Hepatocyte (in vitro differentiated cells): Measurements from ENCODE around the gene SLX4IP.

Experiments used
- EZH2 ChIP-seq: fragments of 200-600 bp; sonication (generic); IDR thresholded peaks from 2 replicates; pipeline ENCODE4 v1.6.1; 2016; ENCODE audit warnings: antibody characterized with exemption, mild to moderate bottlenecking, borderline replicate concordance
- TF ChIP-seq, protein P1 (sequence below): fragments of 200-600 bp; sonication (generic); IDR thresholded peaks from 2 replicates; pipeline ENCODE4 v1.5.1; 2016; ENCODE audit warnings: antibody characterized with exemption, mild to moderate bottlenecking; ENCODE audit not compliant: poor library complexity

DNA sequence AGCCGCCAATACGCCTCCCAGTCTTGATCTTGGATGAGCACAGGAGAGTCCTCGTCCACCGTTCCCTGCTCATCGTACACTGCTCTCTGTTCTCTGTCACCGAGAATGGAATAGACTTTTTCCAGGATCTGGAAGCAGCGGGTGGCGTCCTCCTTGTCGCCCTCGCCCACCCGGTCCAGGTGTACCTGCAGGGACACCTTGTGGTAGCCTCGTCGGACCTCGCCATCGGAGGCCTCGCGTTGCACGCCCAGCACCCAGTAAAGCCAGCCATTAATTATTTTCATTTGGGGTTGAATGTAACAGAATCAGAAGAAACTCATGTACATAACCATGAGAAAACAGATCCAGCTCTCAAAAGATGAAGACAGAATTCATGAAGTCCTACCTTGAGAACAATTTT is 178.8 kb downstream of the SLX4IP start:
- TF ChIP-seq, protein P1, sequence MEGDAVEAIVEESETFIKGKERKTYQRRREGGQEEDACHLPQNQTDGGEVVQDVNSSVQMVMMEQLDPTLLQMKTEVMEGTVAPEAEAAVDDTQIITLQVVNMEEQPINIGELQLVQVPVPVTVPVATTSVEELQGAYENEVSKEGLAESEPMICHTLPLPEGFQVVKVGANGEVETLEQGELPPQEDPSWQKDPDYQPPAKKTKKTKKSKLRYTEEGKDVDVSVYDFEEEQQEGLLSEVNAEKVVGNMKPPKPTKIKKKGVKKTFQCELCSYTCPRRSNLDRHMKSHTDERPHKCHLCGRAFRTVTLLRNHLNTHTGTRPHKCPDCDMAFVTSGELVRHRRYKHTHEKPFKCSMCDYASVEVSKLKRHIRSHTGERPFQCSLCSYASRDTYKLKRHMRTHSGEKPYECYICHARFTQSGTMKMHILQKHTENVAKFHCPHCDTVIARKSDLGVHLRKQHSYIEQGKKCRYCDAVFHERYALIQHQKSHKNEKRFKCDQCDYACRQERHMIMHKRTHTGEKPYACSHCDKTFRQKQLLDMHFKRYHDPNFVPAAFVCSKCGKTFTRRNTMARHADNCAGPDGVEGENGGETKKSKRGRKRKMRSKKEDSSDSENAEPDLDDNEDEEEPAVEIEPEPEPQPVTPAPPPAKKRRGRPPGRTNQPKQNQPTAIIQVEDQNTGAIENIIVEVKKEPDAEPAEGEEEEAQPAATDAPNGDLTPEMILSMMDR: no peak
- TF ChIP-seq EZH2: no peak
